NCI-H446 treated with DMSO at 0.1 percent for 48 hours (cell line): ENCODE results near the gene NMNAT1.
"Not testable (repeated sequence)": the region's sequence is repeated elsewhere in the genome, so short reads cannot be mapped to it uniquely, and the experiment has no call there.

Experiments
- DNase-seq: peaks from one replicate; lab custom pipeline; 2025; lab: John Stamatoyannopoulos, UW

Gene NMNAT1

DNA sequence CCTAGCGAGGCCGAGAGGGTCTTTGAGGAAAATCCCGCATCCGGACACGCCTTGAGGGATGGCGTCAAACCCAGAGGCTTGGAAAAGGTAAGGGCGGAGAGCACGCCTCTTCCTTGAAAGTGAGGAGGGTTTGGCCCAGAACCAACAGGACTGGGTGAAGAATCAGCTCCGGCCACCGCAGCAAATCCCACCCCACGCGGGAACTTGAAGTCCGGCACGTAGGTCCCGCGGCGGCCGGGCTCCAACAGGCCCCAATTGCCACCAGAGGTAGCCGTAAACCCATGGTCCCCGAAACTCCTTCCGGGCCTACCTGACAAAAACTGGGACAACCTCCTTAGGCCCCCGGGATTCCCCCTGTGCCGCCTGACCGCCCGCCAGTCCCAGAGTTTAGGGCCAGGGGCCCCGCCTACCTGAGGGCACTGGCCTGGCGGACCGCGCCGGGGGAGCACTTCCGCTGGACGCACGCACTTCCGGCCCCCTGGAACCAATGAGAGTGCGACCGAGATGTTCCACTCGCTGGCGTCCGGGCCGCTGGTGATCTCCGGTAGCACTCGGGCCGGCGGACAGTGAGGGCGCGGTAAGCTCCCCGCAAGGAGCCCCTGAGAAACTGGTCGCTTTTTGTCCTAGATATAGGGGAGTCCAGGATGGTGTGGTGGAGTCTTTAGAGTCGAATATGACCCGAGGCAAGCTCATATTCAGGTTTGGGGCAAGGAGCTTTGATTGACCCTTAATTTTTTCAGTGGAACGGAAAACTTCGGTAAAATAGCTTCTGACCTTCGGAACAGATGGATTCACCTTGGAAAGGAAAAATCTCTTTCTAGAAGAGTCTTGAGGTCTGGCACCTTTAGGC lies at the start of gene NMNAT1, which contains the start of gene LZIC:
Gene NMNAT1 (plus strand): TSS at position 537 of the 850 bp plus-strand sequence. CDS start 28,599 bp downstream, outside the sequence.
Gene LZIC (minus strand): TSS at position 453 of the 850 bp plus-strand sequence. CDS start 6,772 bp downstream, outside the sequence.
- peak; percentile 84 for DNase-seq

- DNase-seq: no peak
Measured at GRCh38 chr1:9894115-9894514, 49.2 kb upstream of the NMNAT1 start.

GRCh38 chr1:9900142-9901043 lies 42.9 kb upstream of the NMNAT1 start:
- no peak for DNase-seq

DNA sequence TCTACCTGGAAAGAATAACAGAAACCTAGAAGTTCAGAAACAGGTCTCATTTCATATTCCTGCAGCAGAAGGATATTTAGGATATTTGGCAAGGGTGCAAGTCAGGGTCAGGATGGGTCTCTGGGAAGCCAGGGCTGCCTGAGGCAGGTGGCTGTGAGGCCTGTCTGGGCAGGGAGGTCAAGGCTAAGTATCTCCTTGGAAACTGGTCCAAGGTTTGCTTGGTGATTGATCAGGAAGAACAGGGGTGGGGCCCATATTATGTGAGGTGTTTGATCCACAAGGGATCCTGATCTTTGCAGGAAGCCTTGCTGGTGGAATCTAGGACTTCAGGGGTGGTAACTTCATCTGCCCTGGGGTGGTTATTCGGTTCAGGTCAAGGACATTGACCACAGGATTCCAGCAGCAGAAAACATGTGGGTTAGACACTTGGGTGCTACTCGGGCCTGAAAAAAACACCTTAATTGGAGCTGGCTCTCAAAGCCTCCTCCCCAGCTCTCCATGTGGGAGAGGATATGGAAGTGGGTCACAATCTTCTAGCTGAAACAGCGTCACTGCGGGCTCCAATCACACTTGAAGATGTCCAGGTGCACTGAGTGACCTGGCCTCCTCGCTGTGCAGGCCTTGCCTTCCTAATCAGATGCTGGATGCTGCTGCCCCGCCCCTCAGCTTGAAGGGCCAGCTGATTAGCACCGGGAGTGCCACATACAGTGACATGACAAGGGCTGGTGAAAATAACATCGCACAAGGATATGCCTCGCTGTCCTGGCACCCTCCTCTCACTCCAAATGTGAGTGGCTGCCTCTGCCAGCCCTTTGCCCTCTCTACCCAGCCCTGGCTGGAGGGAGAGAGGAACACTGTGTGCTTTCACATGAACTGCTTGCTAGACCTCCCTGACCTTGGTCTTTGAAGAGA lies 41.9 kb upstream of the NMNAT1 start:
- no peak for DNase-seq

GRCh38 chr1:9902060-9902452 lies 41.2 kb upstream of the NMNAT1 start:
- peak; percentile 24 for DNase-seq

- no peak for DNase-seq
Measured at GRCh38 chr1:9903801-9904527, 39.3 kb upstream of the NMNAT1 start.

- no peak for DNase-seq
Measured at GRCh38 chr1:9904596-9904995, 38.7 kb upstream of the NMNAT1 start.

- no peak for DNase-seq
Measured at GRCh38 chr1:9905010-9905409, 38.3 kb upstream of the NMNAT1 start.

GRCh38 chr1:9906466-9906865 lies 36.8 kb upstream of the NMNAT1 start:
- no peak for DNase-seq

DNA sequence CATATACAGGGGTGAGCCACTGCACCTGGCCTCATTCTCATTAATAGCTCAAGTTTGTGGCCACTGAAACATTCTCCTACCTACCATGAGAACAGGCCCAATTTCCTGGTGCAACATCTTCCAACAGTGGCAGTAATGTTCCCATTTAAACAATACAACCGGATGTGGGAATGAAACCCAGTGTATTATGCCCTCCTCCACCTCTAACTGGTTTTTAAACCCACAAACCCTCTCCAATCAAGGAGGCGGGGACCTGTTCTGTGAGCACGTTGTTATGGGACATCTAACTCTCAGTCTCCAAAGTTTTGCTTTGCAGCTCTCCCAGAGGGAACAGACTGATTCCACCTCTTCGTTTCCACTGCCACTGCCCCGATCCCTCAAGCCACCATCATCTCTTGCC lies 35.8 kb upstream of the NMNAT1 start:
- DNase-seq: no peak

DNA sequence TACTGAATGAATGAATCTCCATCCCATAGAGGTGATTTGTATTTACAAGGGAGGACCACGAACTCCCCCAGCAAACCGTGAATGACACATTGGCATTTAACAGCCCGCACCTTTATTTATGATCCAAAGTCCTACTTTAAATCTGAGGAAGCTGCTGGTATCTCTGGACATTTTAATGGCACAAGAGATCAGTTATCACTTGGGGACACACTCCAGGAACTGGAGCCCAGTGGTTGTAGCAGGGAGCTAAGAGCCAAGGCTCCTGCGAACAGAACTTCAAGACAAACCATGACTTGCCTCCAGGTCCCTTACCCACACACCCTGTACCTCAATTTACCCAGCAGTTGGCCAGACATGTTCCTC lies 34.4 kb upstream of the NMNAT1 start:
- DNase-seq: no peak

- DNase-seq: peak; percentile 43
Measured at GRCh38 chr1:9909234-9910046, 33.8 kb upstream of the NMNAT1 start.

DNA sequence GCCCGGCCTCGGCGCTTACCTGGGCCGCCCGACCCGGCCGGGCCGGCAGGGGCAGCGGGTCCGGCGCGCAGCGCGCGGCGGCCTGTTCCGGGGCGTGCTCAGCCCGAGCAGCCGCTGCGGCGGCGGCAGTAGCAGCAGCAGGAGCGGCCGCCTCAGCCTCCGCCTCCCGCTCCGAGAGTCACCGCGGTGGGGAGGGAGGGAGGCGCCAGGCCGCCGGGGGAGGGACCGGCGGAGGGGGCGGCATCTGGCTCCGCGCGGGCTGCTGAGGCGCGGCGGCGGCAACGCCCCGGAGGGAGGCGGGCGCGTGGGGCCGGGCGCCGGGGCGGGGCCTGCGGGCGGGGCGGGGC lies 33.2 kb upstream of the NMNAT1 start, which contains the start of gene CTNNBIP1:
Gene CTNNBIP1 (minus strand): TSS at position 194 of the 347 bp plus-strand sequence. CDS start 38,205 bp downstream, outside the sequence.
- DNase-seq: no peak

GRCh38 chr1:9910423-9911178 lies 32.7 kb upstream of the NMNAT1 start:
- DNase-seq: peak; percentile 99

GRCh38 chr1:9912264-9912936 lies 30.9 kb upstream of the NMNAT1 start:
- DNase-seq: no peak

DNA sequence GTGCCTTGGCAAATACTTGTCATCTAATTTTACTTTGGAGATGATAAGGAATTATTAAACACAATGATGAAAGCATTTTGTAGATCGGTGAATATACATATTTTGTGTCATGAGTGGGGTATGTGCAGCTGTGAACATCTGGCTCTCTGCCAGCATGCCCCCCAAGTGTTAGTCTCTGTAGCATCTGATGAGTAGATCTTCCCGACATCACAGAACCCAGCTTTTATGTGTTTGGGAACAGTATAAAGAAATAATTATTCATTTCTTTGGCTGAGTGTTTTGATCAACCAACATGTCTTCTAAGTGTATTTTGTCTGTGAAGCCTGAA lies 28.7 kb upstream of the NMNAT1 start:
- DNase-seq: no peak

GRCh38 chr1:9916452-9916851 lies 26.8 kb upstream of the NMNAT1 start:
- no peak for DNase-seq

DNA sequence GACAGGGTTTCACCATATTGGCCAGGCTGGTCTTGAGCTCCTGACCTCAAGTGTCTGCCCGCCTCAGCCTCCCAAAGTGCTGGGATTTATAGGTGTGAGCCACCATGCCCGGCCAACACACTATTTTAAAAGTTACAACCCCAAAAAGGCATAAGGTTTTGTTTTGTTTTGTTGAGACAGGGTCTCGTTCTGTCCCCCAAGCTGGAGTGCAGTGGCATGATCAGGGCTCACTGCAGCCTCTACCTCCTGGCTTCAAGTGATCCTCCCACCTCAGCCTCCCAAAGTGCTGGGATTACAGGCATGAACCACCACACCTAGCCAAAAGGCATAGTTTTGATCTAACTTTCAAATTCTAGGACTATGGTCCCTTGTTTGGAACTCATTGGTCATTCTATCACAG lies 25.8 kb upstream of the NMNAT1 start:
- DNase-seq: not testable (repeated sequence)

- DNase-seq: no peak
Measured at GRCh38 chr1:9917901-9918300, 25.4 kb upstream of the NMNAT1 start.
